ENCODE data around the gene UBR4.

Gene UBR4

DNA sequence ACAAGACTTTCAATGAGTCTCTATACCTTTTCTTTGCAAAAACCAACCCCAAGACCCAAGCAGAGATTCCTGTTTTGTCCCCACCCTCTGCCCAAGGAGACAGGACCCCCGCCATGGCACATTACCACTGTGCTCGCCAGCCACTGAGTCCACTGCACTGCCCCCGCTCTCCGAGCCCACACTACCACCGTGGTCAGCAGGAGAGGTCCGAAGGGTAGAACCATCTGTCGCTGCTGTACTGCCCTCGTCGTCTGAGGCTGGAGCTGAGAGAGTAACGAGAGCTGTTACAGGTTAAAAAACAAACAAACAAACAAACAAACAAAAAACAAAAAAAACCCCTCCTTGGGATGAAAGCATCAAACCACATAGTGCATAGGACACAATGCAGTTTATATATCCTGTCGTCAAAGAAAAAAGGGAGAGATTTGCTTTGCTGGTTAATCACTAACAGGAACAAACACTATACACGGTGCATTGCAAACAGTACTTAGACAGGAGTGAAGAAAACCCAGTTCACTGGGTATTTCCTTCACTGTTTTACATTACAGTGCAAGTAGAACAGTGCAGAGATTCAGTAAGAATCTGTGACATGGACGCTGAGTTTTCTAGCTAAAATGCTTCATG is 71.0 kb downstream of the UBR4 start:
- TF ChIP-seq, protein P1, sequence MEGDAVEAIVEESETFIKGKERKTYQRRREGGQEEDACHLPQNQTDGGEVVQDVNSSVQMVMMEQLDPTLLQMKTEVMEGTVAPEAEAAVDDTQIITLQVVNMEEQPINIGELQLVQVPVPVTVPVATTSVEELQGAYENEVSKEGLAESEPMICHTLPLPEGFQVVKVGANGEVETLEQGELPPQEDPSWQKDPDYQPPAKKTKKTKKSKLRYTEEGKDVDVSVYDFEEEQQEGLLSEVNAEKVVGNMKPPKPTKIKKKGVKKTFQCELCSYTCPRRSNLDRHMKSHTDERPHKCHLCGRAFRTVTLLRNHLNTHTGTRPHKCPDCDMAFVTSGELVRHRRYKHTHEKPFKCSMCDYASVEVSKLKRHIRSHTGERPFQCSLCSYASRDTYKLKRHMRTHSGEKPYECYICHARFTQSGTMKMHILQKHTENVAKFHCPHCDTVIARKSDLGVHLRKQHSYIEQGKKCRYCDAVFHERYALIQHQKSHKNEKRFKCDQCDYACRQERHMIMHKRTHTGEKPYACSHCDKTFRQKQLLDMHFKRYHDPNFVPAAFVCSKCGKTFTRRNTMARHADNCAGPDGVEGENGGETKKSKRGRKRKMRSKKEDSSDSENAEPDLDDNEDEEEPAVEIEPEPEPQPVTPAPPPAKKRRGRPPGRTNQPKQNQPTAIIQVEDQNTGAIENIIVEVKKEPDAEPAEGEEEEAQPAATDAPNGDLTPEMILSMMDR (IDR thresholded peaks at IDR 0.05): no peak
- Mint-ChIP-seq H3K27me3 (ENCODE audit: low read depth, poor library complexity) (peaks cover 2% of the 10 kb centered on the region), H3K36me3 (ENCODE audit: low read depth) (peaks cover 88% of the 10 kb centered on the region), H3K4me3 (no peak overlapping the region), H3K4me1 (no peaks in the 10 kb centered on the region), H3K27ac (peak overlapping the region; percentile 94), H3K9me3 (peaks cover 18% of the 10 kb centered on the region)
- DNase-seq: no peak

GRCh38 chr1:19138331-19138730 is 71.7 kb downstream of the UBR4 start:
- Mint-ChIP-seq H3K4me3 (no peak overlapping the region), H3K27me3 (ENCODE audit: low read depth, poor library complexity) (peaks cover 2% of the 10 kb centered on the region), H3K4me1 (no peaks in the 10 kb centered on the region), H3K27ac (no peak overlapping the region), H3K9me3 (peaks cover 21% of the 10 kb centered on the region), H3K36me3 (ENCODE audit: low read depth) (peaks cover 88% of the 10 kb centered on the region)
- no peak for DNase-seq
- TF ChIP-seq, protein P1 (IDR thresholded peaks at IDR 0.05): no peak

- Mint-ChIP-seq H3K4me3 (no peak overlapping the region), H3K9me3 (peaks cover 32% of the 10 kb centered on the region), H3K4me1 (no peaks in the 10 kb centered on the region), H3K27ac (no peak overlapping the region), H3K27me3 (ENCODE audit: low read depth, poor library complexity) (peaks cover 2% of the 10 kb centered on the region), H3K36me3 (ENCODE audit: low read depth) (peaks cover 91% of the 10 kb centered on the region)
- TF ChIP-seq, protein P1 (IDR thresholded peaks at IDR 0.05): no peak
- no peak for DNase-seq
Observed at GRCh38 chr1:19137158-19137557, 72.9 kb downstream of the UBR4 start.

DNA sequence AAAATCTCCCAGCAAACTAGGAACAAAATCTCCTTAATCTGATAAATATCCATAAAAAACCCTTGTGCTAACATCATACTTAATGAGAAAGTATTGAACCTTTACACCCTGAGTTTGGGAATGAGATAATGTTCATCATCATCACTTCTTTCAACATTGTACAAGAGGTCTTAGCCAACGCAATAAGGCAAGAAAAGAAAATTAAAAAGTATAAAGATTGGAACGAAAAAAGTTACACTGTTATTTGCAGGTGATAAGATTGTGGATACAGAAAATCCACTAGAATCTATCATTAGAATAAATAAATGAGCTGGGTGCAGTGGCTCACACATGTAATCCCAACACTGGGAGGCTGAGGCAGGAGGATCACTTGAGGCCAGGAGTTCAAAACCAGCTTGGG is 76.7 kb downstream of the UBR4 start:
- H3K36me3 Mint-ChIP-seq (ENCODE audit: low read depth): peaks cover 92% of the 10 kb centered on the region
- no peak for DNase-seq
- TF ChIP-seq, protein P1 (IDR thresholded peaks at IDR 0.05): no peak
- no peaks in the 10 kb centered on the region for H3K4me1 Mint-ChIP-seq
- H3K4me3 Mint-ChIP-seq: no peak overlapping the region
- H3K27me3 Mint-ChIP-seq (ENCODE audit: low read depth, poor library complexity): peaks cover 2% of the 10 kb centered on the region
- peaks cover 32% of the 10 kb centered on the region for H3K9me3 Mint-ChIP-seq
- H3K27ac Mint-ChIP-seq: no peak overlapping the region

DNA sequence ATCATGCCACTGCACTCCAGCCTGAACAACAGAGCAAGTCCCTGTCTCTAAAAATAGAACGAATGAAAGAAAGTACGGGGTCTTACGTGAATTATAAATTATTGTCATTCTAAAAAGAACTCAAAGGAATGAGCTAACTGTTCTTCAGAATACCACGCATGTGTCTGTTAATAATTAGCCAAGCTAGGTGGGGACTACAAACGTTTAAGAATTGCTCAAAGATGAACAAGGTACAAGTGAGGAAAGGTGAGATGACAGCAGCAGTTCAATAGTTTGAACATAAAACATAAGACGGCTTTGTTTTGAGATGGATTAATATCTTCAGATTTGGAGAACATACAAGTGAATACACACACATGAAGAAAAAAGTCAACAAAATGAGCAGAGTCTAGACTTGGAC is 79.6 kb downstream of the UBR4 start:
- no peaks in the 10 kb centered on the region for H3K4me1 Mint-ChIP-seq
- H3K36me3 Mint-ChIP-seq (ENCODE audit: low read depth): peaks cover 85% of the 10 kb centered on the region
- DNase-seq: no peak
- H3K27ac Mint-ChIP-seq: no peak overlapping the region
- peaks cover 28% of the 10 kb centered on the region for H3K9me3 Mint-ChIP-seq
- H3K27me3 Mint-ChIP-seq (ENCODE audit: low read depth, poor library complexity): peaks cover 6% of the 10 kb centered on the region
- H3K4me3 Mint-ChIP-seq: no peak overlapping the region
- TF ChIP-seq, protein P1 (IDR thresholded peaks at IDR 0.05): no peak

DNA sequence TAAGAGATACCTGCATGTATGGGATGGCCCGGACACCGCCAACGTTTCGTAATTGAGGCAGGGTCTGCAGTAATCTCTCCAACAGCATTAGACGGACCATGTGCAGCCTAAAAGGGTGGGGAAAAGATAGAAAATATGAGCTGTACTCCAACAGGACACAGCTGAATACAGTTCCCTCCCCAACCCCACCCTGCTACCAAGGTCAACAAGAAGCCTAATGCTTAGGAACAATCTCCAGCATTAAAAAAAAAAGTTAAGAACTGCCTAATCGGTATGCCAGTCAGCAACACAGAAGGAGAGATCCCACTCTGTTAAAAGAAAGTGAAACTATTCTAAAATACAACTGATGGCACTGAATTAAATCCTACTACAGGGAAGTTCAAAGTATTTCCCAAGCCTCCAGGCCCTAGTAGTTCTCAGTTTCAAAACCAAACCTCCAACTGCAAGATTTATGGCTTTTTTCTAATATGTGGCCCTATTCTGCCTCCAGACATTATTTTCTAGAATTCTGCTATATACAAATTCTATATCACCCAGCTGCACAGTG is 81.0 kb downstream of the UBR4 start:
- TF ChIP-seq, protein P1 (IDR thresholded peaks at IDR 0.05): no peak
- Mint-ChIP-seq H3K27ac (no peak overlapping the region), H3K9me3 (peaks cover 14% of the 10 kb centered on the region), H3K36me3 (ENCODE audit: low read depth) (peaks cover 84% of the 10 kb centered on the region), H3K4me1 (no peaks in the 10 kb centered on the region), H3K4me3 (no peak overlapping the region), H3K27me3 (ENCODE audit: low read depth, poor library complexity) (peaks cover 3% of the 10 kb centered on the region)
- no peak for DNase-seq

Measured in nephron progenitor cell (in vitro differentiated cells).